Nephron progenitor cell (in vitro differentiated cells): ENCODE results near the gene ST6GALNAC2.
"Not testable (repeated sequence)": the region's sequence is repeated elsewhere in the genome, so short reads cannot be mapped to it uniquely, and the experiment has no call there.

Experiments
- DNase-seq: peaks from one replicate; pipeline ENCODE4 v3.0.0; 2021
- H3K27ac Mint-ChIP-seq: 2 replicates; pipeline ENCODE4 v1.8.0; 2021; ENCODE audit warnings: mild to moderate bottlenecking, moderate library complexity, mixed read lengths
- H3K27me3 Mint-ChIP-seq: 2 replicates; pipeline ENCODE4 v1.8.0; 2021; ENCODE audit warnings: mild to moderate bottlenecking, low read depth, mixed read lengths; ENCODE audit not compliant: poor library complexity
- H3K36me3 Mint-ChIP-seq: 2 replicates; pipeline ENCODE4 v1.8.0; 2021; ENCODE audit warnings: low read depth, mixed read lengths
- H3K4me1 Mint-ChIP-seq: 2 replicates; pipeline ENCODE4 v1.8.0; 2021; ENCODE audit warnings: mixed read lengths
- H3K4me3 Mint-ChIP-seq: 2 replicates; pipeline ENCODE4 v1.8.0; 2021; ENCODE audit warnings: mild to moderate bottlenecking, moderate library complexity, mixed read lengths
- H3K9me3 Mint-ChIP-seq: 2 replicates; pipeline ENCODE4 v1.8.0; 2021; ENCODE audit warnings: mild to moderate bottlenecking, moderate library complexity, mixed read lengths
- TF ChIP-seq, protein P1 (sequence below): fragments of 200-600 bp; sonication (generic); IDR thresholded peaks from 2 replicates; pipeline ENCODE4 v1.5.0; 2021; ENCODE audit warnings: antibody characterized with exemption

The ST6GALNAC2 gene

DNA sequence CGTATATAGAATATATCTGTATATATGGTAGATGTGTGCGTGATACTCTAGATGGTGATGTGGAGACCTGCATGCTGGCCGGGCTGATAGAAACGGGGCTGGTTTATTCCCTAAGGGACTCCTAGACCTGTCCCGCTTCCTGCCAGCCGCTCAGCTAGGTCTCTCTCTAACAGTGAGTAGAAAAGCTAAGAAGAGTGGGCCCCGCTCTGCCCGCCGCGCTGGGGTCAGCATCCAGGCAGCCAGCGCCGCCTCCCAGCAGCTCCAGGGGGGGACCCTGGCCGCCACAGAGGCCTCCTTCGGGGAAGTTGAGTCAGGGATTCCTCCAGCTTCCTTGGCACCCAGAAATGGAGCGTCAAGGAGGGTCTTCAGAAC is 57.5 kb downstream of the ST6GALNAC2 start:
- Mint-ChIP-seq H3K27ac (no peak overlapping the region), H3K36me3 (no peaks in the 10 kb centered on the region), H3K4me1 (peaks cover 72% of the 10 kb centered on the region), H3K27me3 (peaks cover 22% of the 10 kb centered on the region), H3K9me3 (no peaks in the 10 kb centered on the region), H3K4me3 (no peak overlapping the region)
- TF ChIP-seq, protein P1, sequence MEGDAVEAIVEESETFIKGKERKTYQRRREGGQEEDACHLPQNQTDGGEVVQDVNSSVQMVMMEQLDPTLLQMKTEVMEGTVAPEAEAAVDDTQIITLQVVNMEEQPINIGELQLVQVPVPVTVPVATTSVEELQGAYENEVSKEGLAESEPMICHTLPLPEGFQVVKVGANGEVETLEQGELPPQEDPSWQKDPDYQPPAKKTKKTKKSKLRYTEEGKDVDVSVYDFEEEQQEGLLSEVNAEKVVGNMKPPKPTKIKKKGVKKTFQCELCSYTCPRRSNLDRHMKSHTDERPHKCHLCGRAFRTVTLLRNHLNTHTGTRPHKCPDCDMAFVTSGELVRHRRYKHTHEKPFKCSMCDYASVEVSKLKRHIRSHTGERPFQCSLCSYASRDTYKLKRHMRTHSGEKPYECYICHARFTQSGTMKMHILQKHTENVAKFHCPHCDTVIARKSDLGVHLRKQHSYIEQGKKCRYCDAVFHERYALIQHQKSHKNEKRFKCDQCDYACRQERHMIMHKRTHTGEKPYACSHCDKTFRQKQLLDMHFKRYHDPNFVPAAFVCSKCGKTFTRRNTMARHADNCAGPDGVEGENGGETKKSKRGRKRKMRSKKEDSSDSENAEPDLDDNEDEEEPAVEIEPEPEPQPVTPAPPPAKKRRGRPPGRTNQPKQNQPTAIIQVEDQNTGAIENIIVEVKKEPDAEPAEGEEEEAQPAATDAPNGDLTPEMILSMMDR = no peak
- no peak for DNase-seq

DNA sequence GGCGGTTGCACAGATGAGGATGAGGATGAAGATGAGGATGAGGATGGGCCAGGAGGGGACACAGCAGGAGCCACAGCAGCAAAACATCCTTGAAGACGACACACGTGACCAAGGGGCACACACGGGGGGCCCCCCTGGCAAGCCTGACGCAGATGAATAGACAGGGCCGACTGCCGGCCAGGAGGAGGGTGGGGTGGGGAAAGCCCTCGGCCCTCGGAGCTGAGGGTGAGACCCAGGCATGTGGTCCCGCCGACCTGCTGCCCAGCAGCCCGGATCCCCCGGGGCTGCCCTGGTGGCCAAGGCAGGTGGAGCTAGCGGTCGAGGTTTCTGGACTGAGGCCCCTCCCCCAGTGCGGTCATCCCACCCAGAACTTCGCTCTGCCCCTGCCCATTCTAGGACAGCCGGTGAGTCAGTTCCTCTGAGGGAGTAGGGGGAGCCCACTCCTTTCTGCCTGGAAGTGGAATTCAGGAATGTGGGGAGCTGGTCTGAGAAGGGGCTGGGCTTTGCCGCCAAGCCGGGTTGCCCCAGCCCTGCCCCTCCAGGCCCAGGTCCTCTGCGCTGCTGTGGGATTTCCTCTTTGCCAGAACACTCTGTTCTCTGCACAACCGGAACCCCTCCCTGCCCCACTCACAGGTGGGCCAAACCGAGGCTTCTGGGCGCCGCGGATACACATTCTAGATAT is 58.1 kb downstream of the ST6GALNAC2 start:
- no peak overlapping the region for H3K4me3 Mint-ChIP-seq
- TF ChIP-seq, protein P1 = no peak
- peaks cover 70% of the 10 kb centered on the region for H3K4me1 Mint-ChIP-seq
- H3K27me3 Mint-ChIP-seq = peaks cover 25% of the 10 kb centered on the region
- H3K27ac Mint-ChIP-seq = no peak overlapping the region
- no peaks in the 10 kb centered on the region for H3K9me3 Mint-ChIP-seq
- peak; percentile 62 for DNase-seq
- no peaks in the 10 kb centered on the region for H3K36me3 Mint-ChIP-seq

DNA sequence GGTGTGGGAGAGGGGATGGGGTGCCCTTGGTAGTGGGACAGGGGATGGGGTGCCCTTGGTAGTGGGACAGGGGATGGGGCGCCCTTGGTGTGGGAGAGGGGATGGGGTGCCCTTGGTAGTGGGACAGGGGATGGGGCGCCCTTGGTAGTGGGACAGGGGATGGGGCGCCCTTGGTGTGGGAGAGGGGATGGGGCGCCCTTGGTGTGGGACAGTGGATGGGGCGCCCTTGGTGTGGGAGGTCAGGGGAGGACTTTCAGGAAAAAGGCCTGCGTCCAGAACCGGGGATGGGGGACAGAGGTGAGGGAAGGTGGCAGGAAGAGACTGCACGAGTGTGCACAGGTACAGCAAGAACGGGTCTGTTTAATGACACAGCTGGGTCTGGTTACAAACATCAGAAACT is 58.6 kb downstream of the ST6GALNAC2 start:
- H3K4me3 Mint-ChIP-seq, H3K9me3 Mint-ChIP-seq, H3K27ac Mint-ChIP-seq, DNase-seq, H3K36me3 Mint-ChIP-seq: not testable (repeated sequence)
- H3K27me3 Mint-ChIP-seq = peaks cover 24% of the 10 kb centered on the region
- H3K4me1 Mint-ChIP-seq = peaks cover 65% of the 10 kb centered on the region

DNA sequence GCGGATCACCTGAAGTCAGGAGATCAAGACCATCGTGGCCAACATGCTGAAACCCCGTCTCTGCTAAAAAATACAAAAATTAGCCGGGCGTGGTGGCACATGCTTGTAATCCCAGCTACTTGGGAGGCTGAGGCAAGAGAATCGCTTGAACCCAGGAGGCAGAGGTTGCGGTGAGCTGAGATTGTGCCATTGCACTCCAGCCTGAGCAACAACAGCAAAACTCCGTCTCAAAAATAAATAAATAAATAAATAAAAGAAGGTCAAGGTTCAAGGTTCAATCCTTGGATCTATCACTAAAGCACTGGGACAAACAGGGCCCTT is 60.2 kb downstream of the ST6GALNAC2 start:
- not testable (repeated sequence) for H3K9me3 Mint-ChIP-seq, H3K27ac Mint-ChIP-seq, DNase-seq, H3K36me3 Mint-ChIP-seq, H3K4me3 Mint-ChIP-seq
- Mint-ChIP-seq H3K27me3 (peaks cover 22% of the 10 kb centered on the region), H3K4me1 (peaks cover 63% of the 10 kb centered on the region)

DNA sequence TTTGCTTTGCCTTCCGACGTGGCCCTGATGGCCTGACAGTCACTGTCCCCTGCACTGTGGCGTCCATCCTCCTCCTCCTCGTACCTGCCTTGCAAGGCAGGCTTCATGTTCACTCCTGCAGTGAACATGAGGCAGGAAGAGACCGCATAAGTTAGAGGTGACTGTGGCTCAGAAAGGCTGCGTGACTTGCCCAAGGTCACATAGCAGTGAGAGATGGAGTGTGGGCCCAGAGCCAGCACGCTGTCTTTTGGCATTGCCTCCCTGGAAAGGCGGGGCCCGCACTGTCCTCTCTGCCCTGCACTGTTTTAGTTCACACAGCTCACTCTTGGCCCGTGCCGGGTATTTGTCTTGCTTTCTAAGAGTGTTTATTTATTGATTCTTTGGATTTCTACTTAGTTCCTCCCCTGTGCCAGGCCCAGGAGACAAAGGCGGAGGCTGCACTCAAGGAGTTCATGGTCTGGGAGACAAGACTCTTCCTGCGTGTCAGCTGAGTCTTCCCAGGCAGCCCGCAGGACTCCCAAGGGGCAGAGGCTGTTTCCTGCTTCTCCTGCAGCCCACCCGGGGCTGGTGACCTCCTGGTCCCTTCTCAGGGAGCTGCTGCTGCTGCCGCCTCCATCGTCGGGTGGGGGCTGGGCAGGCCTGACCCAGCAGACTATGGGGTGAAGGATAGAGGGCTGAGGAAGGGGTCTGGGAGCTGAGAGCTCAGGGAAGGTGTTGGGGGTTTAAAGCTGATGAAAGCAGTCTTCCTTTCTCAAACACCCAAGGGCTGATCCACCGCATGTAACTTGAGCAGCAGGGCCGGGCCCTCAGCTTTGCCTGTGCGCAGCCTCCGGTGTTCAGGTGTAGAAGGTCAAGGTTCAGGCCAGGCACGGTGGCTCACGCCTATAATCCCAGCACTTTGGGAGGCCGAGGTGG is 60.8 kb downstream of the ST6GALNAC2 start:
- Mint-ChIP-seq H3K9me3 (no peaks in the 10 kb centered on the region), H3K4me1 (peaks cover 63% of the 10 kb centered on the region), H3K27me3 (peaks cover 22% of the 10 kb centered on the region), H3K27ac (peak overlapping the region; percentile 91), H3K36me3 (no peaks in the 10 kb centered on the region), H3K4me3 (peak overlapping the region; percentile 55)
- no peak for DNase-seq
- TF ChIP-seq, protein P1 = no peak

DNA sequence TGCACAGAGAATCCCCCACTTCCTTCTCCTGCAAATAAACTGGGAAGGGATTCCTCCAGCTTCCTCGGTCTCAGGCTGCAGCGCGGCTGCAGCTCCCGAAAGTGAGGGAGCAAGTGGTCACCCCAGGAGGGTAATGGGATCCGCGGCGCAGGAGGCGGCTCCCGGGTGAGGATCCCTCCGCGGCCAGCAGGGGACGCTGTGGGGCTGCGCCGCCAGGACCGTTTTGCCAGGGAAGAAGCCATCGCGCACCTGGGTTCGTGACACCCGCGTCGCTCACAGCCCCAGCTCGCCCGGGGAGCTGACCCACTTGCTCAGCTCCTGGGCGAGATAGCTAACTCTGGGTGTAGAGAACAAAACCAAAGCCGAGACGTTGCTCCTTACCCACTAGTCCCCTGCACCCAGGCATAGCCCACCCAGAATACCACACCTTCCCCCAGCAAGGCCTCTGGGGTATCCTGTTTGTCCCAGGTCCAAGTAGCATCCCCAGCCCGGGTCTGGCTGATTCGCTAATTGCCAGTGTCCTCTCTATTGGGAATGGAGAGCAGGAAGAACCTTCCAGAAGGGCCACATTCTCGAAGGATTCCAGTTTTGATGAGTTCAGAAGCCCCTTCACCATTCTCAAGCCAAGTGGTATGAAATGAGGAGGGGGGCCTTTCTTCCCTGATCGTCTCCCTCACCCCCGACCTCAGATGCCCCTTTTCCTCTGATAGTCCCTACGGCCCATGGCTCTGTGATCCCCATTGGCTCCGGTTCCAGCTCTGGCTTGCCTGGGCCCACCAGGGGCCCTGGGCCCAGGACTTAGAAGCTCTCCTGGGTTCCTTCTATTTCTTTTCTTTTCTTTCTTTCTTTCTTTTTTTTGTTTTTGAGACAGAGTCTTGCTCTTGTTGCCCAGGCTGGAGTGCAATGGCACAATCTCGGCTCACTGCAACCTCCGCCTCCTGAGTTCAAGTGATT is 62.3 kb downstream of the ST6GALNAC2 start:
- H3K27me3 Mint-ChIP-seq = peaks cover 23% of the 10 kb centered on the region
- no peak overlapping the region for H3K4me3 Mint-ChIP-seq
- no peak overlapping the region for H3K27ac Mint-ChIP-seq
- peaks cover 62% of the 10 kb centered on the region for H3K4me1 Mint-ChIP-seq
- TF ChIP-seq, protein P1 = peak; percentile 100
- peak; percentile 89 for DNase-seq
- no peaks in the 10 kb centered on the region for H3K36me3 Mint-ChIP-seq
- no peaks in the 10 kb centered on the region for H3K9me3 Mint-ChIP-seq

DNA sequence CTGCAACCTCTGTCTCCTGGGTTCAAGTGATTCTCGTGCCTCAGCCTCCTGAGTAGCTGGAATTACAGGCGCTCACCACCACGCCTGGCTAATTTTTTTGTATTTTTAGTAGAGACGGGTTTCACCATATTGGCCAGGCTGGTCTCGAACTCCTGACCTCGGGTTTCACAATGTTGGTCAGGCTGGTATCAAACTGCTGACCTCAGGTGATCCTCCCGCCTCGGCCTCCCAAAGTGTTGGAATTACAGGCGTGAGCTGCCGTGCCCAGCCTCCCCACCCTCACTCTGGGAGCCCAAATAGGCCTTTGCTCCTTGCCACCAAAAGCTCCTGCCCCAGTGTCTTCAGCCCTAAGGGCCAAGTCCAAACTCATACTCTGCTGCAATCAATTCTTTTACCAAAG is 64.0 kb downstream of the ST6GALNAC2 start:
- not testable (repeated sequence) for DNase-seq, H3K27ac Mint-ChIP-seq, H3K36me3 Mint-ChIP-seq, H3K9me3 Mint-ChIP-seq, H3K4me3 Mint-ChIP-seq
- Mint-ChIP-seq H3K27me3 (peaks cover 23% of the 10 kb centered on the region), H3K4me1 (peaks cover 56% of the 10 kb centered on the region)
